ENCODE measurements around the gene FKBP9. TPM values are rescaled to one million over a fixed set of nuclear protein-coding genes. Genes with fewer than 3 reads are reported as not detected.

Gene FKBP9, protein sequence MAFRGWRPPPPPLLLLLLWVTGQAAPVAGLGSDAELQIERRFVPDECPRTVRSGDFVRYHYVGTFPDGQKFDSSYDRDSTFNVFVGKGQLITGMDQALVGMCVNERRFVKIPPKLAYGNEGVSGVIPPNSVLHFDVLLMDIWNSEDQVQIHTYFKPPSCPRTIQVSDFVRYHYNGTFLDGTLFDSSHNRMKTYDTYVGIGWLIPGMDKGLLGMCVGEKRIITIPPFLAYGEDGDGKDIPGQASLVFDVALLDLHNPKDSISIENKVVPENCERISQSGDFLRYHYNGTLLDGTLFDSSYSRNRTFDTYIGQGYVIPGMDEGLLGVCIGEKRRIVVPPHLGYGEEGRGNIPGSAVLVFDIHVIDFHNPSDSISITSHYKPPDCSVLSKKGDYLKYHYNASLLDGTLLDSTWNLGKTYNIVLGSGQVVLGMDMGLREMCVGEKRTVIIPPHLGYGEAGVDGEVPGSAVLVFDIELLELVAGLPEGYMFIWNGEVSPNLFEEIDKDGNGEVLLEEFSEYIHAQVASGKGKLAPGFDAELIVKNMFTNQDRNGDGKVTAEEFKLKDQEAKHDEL
- 100 to 1,000 TPM in 2 of 3 donors, 10 to 100 TPM in 1; 74.9 to 236 (median 100) TPM for total RNA-seq

DNA sequence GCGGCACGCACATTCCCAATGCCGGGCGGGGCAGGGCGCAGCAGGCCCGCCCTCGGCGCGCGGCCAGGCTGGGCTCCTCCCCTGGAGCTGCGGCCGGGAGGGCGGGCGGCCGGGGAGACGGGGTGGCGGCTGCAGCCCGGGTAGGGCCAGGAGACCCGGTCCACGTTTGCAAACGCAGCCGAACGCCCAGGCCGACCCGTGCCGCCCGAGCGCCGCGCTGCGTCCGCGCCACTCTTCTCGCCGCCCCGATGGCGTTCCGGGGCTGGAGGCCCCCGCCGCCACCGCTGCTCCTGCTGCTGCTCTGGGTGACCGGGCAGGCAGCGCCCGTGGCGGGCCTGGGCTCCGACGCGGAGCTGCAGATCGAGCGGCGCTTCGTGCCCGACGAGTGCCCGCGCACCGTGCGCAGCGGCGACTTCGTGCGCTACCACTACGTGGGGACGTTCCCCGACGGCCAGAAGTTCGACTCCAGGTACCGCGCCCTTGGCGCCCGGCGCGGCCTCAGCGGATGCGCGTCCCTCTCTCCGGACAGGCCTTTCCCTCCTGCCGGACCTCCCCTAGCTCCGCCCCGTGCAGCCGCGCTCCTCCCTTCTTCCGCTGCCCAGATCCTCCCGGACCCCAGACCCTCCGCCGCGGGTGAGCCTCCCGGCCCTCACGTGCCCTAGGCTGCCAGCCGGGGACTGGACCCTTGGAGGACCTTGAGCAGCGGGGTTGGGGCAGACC lies at the start of gene FKBP9:
FKBP9 (plus strand) TSS at position 115 of the 720 bp plus-strand sequence; CDS start at position 249, 134 bp downstream.
- TF ChIP-seq, protein P1, sequence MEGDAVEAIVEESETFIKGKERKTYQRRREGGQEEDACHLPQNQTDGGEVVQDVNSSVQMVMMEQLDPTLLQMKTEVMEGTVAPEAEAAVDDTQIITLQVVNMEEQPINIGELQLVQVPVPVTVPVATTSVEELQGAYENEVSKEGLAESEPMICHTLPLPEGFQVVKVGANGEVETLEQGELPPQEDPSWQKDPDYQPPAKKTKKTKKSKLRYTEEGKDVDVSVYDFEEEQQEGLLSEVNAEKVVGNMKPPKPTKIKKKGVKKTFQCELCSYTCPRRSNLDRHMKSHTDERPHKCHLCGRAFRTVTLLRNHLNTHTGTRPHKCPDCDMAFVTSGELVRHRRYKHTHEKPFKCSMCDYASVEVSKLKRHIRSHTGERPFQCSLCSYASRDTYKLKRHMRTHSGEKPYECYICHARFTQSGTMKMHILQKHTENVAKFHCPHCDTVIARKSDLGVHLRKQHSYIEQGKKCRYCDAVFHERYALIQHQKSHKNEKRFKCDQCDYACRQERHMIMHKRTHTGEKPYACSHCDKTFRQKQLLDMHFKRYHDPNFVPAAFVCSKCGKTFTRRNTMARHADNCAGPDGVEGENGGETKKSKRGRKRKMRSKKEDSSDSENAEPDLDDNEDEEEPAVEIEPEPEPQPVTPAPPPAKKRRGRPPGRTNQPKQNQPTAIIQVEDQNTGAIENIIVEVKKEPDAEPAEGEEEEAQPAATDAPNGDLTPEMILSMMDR (IDR thresholded peaks at IDR 0.05): no peak
- peak in 2 of 3 donors; percentile 15 to 43 for TF ChIP-seq POLR2AphosphoS5 (IDR thresholded peaks at IDR 0.05)
- peak within 1 kb of the TSS; percentile 80 to 95 (median 92) for H3K4me3 ChIP-seq
- DNase-seq (ENCODE audit: low spot score in 2 of 2): peak; percentile 22 to 89
- no peaks in the 10 kb centered on the region for H3K36me3 ChIP-seq
- no peaks in the 10 kb centered on the region for H3K4me1 ChIP-seq
- no peaks in the 10 kb centered on the region for H3K9me3 ChIP-seq
- intact Hi-C loops (cut with DNase I; ENCODE audit: low total_unique reads): no loop called here
- no peaks in the 10 kb centered on the region for H3K27me3 ChIP-seq
- peak within 1 kb of the TSS; percentile 88 to 91 for H3K27ac ChIP-seq

DNA sequence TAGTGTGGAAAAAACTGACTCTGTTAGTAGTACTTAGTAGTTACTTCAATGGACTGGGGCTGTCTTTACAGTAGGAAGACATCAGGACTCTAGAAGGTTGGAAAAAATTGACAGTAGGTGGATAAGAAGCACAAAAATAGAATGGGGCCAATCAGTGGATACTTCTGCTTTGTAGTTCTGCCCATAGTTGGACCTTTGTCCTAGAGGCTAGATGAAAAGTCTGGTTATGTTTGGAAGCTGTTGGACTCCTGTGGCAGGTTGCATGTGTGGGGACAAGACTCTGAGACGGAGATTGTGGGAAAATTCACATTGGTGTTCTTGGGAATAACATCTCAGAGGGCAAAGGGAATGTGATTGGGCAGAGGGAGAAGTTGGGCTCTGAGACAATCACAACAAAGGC lies 47.0 kb upstream of the FKBP9 start:
- TF ChIP-seq, protein P1 (IDR thresholded peaks at IDR 0.05): no peak
- TF ChIP-seq POLR2A (IDR thresholded peaks at IDR 0.05) (no peak), POLR2AphosphoS5 (IDR thresholded peaks at IDR 0.05) (no peak)
- H3K27ac ChIP-seq: no peak overlapping the region
- no peak for DNase-seq (ENCODE audit: low spot score in 2 of 2)
- H3K4me3 ChIP-seq: no peak overlapping the region
- intact Hi-C loops (cut with DNase I; ENCODE audit: low total_unique reads): no loop called here
- no peaks in the 10 kb centered on the region for H3K36me3 ChIP-seq
- H3K27me3 ChIP-seq: no peaks in the 10 kb centered on the region
- H3K9me3 ChIP-seq: no peaks in the 10 kb centered on the region
- peaks cover 0 to 1% of the 10 kb centered on the region in 2 donors for H3K4me1 ChIP-seq

DNA sequence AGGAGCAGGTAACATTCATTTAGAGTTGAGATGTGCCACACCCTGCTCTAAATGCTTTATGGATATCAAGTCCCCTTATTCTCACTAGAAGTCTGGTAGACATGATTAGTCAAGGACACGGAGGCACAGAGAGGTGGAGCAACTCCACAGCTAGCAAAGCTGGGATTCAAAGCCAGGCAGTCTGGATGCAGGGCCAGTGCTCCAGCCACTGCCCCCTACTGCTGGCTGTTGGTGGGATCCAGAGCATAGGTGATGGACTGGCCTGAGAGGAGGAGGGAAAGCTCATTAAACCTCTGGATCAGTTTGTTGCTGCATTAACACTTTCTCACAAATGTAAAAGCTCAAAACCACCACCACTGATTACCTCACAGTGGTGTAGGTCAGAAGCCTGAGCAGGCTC lies 43.1 kb upstream of the FKBP9 start:
- Histone ChIP-seq H3K36me3 (no peaks in the 10 kb centered on the region), H3K27ac (no peak overlapping the region), H3K4me3 (no peak overlapping the region), H3K9me3 (no peaks in the 10 kb centered on the region), H3K27me3 (no peaks in the 10 kb centered on the region), H3K4me1 (no peaks in the 10 kb centered on the region)
- DNase-seq (ENCODE audit: low spot score in 2 of 2): no peak
- intact Hi-C loops (cut with DNase I; ENCODE audit: low total_unique reads): no loop called here
- TF ChIP-seq, protein P1 (IDR thresholded peaks at IDR 0.05): no peak
- TF ChIP-seq POLR2A (IDR thresholded peaks at IDR 0.05): no peak
- TF ChIP-seq POLR2AphosphoS5 (IDR thresholded peaks at IDR 0.05): no peak

DNA sequence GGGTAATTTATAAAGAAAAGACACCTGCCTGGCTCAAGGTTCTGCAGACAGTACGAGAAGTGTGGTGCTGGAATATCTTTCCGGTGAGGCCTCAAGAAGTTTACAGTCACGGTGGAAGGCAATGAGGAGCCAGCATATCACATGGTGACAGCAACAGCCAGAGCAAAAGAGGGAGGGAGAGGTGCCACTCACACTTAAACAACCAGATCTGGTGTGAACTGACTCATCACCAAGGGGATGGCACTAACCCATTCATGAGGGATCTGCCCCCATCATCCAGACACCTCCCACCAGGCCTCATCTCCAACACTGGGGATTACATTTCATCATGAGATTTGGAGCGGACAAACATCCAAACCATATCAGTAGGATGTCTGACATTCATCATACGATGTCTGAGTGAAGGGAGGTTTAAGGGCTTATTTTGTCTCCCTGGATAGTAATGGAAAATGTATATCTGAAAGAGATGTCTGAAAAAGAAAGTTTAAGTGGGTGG lies 42.2 kb upstream of the FKBP9 start:
- Histone ChIP-seq H3K4me3 (no peak overlapping the region), H3K9me3 (no peaks in the 10 kb centered on the region), H3K4me1 (no peaks in the 10 kb centered on the region), H3K27me3 (no peaks in the 10 kb centered on the region), H3K27ac (no peak overlapping the region), H3K36me3 (no peaks in the 10 kb centered on the region)
- intact Hi-C loops (cut with DNase I; ENCODE audit: low total_unique reads): no loop called here
- TF ChIP-seq POLR2AphosphoS5 (IDR thresholded peaks at IDR 0.05) (no peak), POLR2A (IDR thresholded peaks at IDR 0.05) (no peak)
- TF ChIP-seq, protein P1 (IDR thresholded peaks at IDR 0.05): no peak
- DNase-seq (ENCODE audit: low spot score in 2 of 2): no peak

Measured in breast epithelium (tissue), 4 donors.